Inferior parietal cortex (tissue), 1 donor: ENCODE data around the gene WEE2.
A peak's percentile ranks its signal among the peaks of the same experiment; 100 is the strongest.
"Not testable (repeated sequence)": the region's sequence is repeated elsewhere in the genome, so short reads cannot be mapped to it uniquely, and the experiment has no call there.

Experiments
- DNase-seq: peaks from one replicate; pipeline ENCODE4 v3.0.0-alpha.2; 2016; ENCODE audit errors: extremely low spot score

The WEE2 gene

DNA sequence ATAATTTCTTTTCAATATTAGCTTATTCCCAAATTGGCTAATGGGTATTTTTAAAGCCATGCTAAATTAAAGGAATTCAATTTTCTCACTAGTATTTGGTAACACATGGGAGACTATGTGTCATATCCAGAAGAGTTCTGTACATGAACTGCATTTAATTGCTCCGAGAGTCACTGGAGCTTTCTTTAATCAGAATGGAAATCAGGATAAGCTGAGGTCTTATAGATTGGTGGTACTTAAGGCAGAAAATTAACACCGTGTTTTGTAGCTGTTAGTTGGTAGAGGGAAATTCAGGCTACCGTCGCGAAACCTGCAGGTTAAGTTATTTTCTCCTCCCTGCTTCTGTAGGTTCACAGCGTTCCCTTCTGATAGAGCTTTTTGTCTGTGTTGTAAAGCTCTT lies at the start of gene WEE2:
TSS of gene WEE2 (plus strand) at position 3 of the 400 bp plus-strand sequence. CDS start 406 bp downstream, outside the sequence.
- no peak for DNase-seq

DNA sequence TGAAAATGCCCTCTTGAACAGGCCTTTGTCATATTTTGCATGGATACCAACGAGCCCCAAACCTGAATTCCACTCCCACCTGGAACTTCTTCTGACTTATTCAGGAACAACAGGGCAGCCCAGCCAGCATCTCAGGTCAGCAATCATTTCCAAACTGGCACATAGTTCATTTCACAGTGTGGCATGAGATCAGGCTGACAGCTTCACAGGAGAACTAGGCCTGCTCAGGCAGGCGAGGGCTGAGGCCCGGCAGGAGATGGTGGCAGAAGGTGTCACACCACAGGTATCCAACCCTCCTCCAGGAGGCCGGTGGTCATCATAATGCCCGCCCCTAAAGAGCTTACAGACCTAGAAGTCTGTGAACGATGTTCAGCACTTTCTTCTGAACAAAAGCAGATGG lies 48.7 kb upstream of the WEE2 start:
- DNase-seq = no peak

DNA sequence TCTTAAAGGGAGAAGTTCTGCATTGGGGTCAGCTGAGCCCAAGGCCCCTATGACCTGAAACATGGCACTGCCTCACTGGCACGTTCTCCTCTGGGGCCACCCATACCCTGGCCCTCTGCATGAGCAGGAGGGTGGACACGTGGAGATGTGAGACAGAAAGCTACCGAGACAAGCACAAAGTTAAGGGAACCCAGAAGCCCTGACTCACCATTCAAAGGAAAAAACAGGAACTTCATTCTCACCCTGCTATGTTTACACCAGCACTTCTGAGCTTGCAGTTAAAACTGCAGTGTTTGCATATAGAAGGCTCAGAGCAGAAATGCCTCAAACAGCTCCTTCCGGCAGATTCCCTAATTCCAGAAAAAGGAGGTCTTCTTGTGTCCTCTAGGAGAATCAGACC lies 47.9 kb upstream of the WEE2 start:
- DNase-seq = peak; percentile 56

GRCh38 chr7:141663081-141663849 lies 44.9 kb upstream of the WEE2 start:
- no peak for DNase-seq

- no peak for DNase-seq
Observed at GRCh38 chr7:141664450-141664849, 43.7 kb upstream of the WEE2 start.

GRCh38 chr7:141665208-141666035 lies 42.7 kb upstream of the WEE2 start:
- no peak for DNase-seq

DNA sequence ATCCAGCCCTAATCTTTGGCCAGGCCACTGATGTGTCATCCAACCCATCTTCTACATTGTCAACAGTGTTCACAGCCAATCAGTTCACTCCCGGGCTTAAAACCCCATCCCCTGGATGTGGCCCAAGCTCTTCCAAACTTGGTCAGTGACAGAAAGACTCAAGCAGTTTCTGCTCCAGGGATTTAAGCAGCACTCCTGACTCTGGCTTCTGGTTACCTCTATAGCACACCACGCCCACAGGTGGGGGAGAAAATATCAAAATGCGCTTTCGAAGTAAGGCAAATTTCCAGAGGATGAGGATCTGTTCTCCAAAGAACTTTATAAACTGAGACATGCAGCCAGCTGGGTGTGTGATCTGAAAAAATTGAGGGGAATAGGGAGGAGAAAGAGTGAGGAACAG lies 42.1 kb upstream of the WEE2 start:
- no peak for DNase-seq

GRCh38 chr7:141668853-141669252 lies 39.3 kb upstream of the WEE2 start:
- DNase-seq = no peak

DNA sequence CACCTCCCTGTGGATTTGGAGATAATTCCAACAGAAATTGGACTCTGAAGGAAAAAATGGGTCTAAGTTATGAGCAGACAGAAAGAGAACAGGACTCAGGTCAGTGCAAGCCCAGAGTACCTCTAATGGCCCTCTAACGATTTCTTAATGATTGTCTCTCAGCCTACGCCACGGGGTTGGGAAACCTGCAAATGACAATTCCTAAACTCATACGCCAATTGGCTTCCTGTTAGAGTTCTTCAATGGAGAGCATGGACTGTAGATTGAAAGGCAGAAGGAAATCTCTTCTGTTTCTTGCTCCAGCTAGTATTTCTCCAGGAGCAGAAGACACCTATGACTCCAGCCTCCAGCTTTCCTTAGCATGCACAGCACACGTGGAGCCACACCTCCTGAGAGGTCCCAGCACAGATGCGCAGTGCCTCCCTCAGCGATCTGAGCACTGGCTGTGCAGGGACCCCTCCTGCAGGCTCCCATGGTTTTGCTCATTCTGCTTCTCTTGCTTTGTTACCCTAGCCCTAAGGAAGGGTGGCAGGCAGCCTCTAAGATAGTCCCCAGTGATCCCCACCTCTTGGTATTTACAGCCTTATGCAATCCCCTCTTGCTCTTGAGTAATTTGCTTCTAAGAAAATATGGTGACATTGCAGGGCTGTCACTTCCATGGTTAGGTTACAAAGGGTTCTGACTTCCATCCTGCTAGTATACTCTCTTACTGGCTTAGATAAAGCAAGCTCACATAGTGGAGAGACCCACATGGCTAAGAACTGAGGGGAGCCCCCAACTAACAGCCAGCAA lies 36.3 kb upstream of the WEE2 start:
- DNase-seq = no peak

DNA sequence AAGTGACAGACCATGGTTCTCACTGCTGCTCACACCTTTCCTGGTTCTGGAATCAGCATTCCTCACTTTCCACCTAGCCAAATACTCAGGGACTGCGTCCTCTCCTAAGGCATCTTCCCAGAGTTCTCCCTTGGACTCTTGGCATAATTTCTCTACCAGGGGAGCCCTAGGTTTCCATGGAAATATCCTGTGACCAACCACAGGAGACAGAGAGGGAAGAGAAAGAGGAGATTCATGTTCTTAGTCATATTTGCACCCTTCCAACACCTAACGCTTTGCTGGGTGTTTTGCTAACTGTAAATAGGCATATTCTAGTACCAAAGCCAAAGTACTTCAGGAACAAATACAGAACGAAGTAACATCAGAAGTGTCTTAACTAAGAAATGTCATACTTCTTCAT lies 34.8 kb upstream of the WEE2 start:
- no peak for DNase-seq

GRCh38 chr7:141674171-141674671 lies 33.9 kb upstream of the WEE2 start:
- DNase-seq = no peak

- no peak for DNase-seq
Observed at GRCh38 chr7:141674702-141675101, 33.5 kb upstream of the WEE2 start.

GRCh38 chr7:141675436-141676215 lies 32.5 kb upstream of the WEE2 start:
- no peak for DNase-seq

GRCh38 chr7:141676618-141677017 lies 31.5 kb upstream of the WEE2 start:
- DNase-seq = no peak

DNA sequence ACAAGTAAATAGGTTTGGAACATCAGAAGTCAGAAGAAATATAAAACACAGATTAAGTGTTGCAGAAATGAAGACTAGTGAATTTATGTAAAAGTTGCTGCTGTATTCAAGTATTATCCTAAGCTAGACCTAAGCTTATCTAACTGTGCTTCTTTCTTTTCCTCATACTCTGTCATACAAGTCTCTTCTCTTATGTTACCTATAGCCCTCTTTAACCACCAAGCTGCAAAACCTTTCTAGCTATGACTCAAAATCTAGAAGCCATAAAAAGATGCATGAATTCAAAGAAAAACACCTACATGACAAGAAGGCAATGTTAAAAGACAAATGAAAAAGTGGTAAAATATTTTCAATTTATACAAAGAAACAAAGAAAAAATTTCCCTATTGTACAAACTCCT lies 29.1 kb upstream of the WEE2 start:
- no peak for DNase-seq

- peak; percentile 64 for DNase-seq
Observed at GRCh38 chr7:141685285-141686023, 22.7 kb upstream of the WEE2 start.

GRCh38 chr7:141686074-141686473 lies 22.1 kb upstream of the WEE2 start:
- DNase-seq = no peak

GRCh38 chr7:141686670-141687069 lies 21.5 kb upstream of the WEE2 start:
- DNase-seq = no peak

GRCh38 chr7:141688043-141688442 lies 20.1 kb upstream of the WEE2 start:
- DNase-seq = no peak

DNA sequence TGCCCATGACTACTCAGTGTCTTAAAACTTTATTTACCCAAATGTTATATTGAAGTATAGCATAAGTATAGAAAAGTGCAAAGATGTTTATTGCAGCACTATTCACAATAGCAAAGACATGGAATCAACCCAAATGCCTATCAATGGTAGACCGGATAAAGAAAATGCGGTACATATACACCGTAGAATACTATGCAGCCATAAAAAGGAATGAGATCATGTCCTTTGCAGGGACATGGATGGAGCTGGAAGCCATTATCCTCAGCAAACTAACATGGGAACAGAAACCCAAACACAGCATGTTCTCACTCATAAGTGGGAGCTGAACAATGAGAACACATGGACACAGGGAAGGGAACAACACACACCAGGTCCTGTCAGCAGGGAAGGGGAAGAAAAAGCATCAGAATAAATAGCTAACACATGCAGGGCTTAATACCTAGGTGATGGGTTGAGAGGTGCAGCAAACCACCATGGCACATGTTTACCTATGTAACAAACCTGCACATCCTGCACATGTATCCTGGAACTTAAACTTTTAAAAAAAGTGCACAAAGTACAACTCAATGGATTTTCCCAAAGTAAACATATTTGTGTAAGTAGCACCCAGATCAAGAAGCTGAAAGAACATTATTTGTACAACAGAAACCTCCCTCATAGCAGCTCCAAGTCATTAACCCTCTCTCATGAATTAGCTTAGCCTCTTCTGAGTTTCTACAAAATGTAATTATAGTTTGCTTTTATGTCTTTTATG lies 18.9 kb upstream of the WEE2 start:
- DNase-seq = not testable (repeated sequence)
